Measurements from ENCODE around the gene ZNF273.
"Not testable (repeated sequence)": the region's sequence is repeated elsewhere in the genome, so short reads cannot be mapped to it uniquely, and the experiment has no call there.

ZNF273 gene

GRCh38 chr7:64902806-64903721 lies at the start of gene ZNF273:
Gene ZNF273, plus strand, starts transcription at chr7:64903273. Its CDS starts 45 bp downstream, at chr7:64903318.
- peak; percentile 73 to 87 for DNase-seq (ENCODE audit: low read depth in 2 of 2)

GRCh38 chr7:64853679-64854078 lies 49.4 kb upstream of the ZNF273 start:
- no peak for DNase-seq (ENCODE audit: low read depth in 2 of 2)

- no peak for DNase-seq (ENCODE audit: low read depth in 2 of 2)
Observed at GRCh38 chr7:64854969-64855368, 48.1 kb upstream of the ZNF273 start.

- no peak for DNase-seq (ENCODE audit: low read depth in 2 of 2)
Observed at GRCh38 chr7:64863021-64863420, 40.1 kb upstream of the ZNF273 start.

- DNase-seq (ENCODE audit: low read depth in 2 of 2): not testable (repeated sequence)
Observed at GRCh38 chr7:64863530-64863929, 39.5 kb upstream of the ZNF273 start.

GRCh38 chr7:64863969-64864368 lies 39.1 kb upstream of the ZNF273 start:
- DNase-seq (ENCODE audit: low read depth in 2 of 2): no peak

GRCh38 chr7:64867863-64868440 lies 35.1 kb upstream of the ZNF273 start:
- no peak for DNase-seq (ENCODE audit: low read depth in 2 of 2)

GRCh38 chr7:64868499-64868898 lies 34.6 kb upstream of the ZNF273 start:
- DNase-seq (ENCODE audit: low read depth in 2 of 2): no peak

- no peak for DNase-seq (ENCODE audit: low read depth in 2 of 2)
Observed at GRCh38 chr7:64869121-64869725, 33.9 kb upstream of the ZNF273 start.

GRCh38 chr7:64869912-64870562 lies 33.0 kb upstream of the ZNF273 start:
- DNase-seq (ENCODE audit: low read depth in 2 of 2): no peak

- no peak for DNase-seq (ENCODE audit: low read depth in 2 of 2)
Observed at GRCh38 chr7:64870656-64871055, 32.4 kb upstream of the ZNF273 start.

GRCh38 chr7:64871761-64872160 lies 31.3 kb upstream of the ZNF273 start:
- DNase-seq (ENCODE audit: low read depth in 2 of 2): no peak

GRCh38 chr7:64872351-64873154 lies 30.5 kb upstream of the ZNF273 start:
- DNase-seq (ENCODE audit: low read depth in 2 of 2): no peak

- DNase-seq (ENCODE audit: low read depth in 2 of 2): no peak
Observed at GRCh38 chr7:64873155-64873500, 29.9 kb upstream of the ZNF273 start.

- DNase-seq (ENCODE audit: low read depth in 2 of 2): no peak
Observed at GRCh38 chr7:64873517-64873916, 29.6 kb upstream of the ZNF273 start.

GRCh38 chr7:64874114-64874513 lies 29.0 kb upstream of the ZNF273 start:
- DNase-seq (ENCODE audit: low read depth in 2 of 2): no peak

GRCh38 chr7:64874562-64875250 lies 28.4 kb upstream of the ZNF273 start:
- no peak for DNase-seq (ENCODE audit: low read depth in 2 of 2)

GRCh38 chr7:64875258-64875657 lies 27.8 kb upstream of the ZNF273 start:
- DNase-seq (ENCODE audit: low read depth in 2 of 2): no peak

GRCh38 chr7:64875658-64876406 lies 27.2 kb upstream of the ZNF273 start:
- DNase-seq (ENCODE audit: low read depth in 2 of 2): no peak

Data from stimulated activated CD8-positive, alpha-beta memory T cell treated with anti-CD3 and anti-CD28 coated beads, Interleukin-15, amount 100 ng/mL, for 4 hours (primary cell).